HG03565 (cell line): ENCODE results near the gene PLCL1.
"Not testable (repeated sequence)": the region's sequence is repeated elsewhere in the genome, so short reads cannot be mapped to it uniquely, and the experiment has no call there.

Experiments
- ATAC-seq: cut with Tn5 transposase; IDR thresholded peaks from one replicate; pipeline ENCODE4 v1.9.1; 2021; ENCODE audit warnings: mild to moderate bottlenecking, moderate library complexity; ENCODE audit not compliant: unreplicated experiment

PLCL1 gene

GRCh38 chr2:197809064-197809463 lies 4.7 kb downstream of the PLCL1 start:
- no peak for ATAC-seq

- ATAC-seq: no peak
Measured at GRCh38 chr2:197810016-197810415, 5.6 kb downstream of the PLCL1 start.

- ATAC-seq: no peak
Measured at GRCh38 chr2:197810491-197810890, 6.1 kb downstream of the PLCL1 start.

GRCh38 chr2:197813093-197813787 lies 8.8 kb downstream of the PLCL1 start:
- ATAC-seq: peak; percentile 49

GRCh38 chr2:197814526-197814925 lies 10.1 kb downstream of the PLCL1 start:
- no peak for ATAC-seq

GRCh38 chr2:197821550-197822289 lies 17.3 kb downstream of the PLCL1 start:
- ATAC-seq: no peak

GRCh38 chr2:197822333-197822732 lies 17.9 kb downstream of the PLCL1 start:
- ATAC-seq: no peak

- no peak for ATAC-seq
Measured at GRCh38 chr2:197827618-197828017, 23.2 kb downstream of the PLCL1 start.

GRCh38 chr2:197828464-197829135 lies 24.2 kb downstream of the PLCL1 start:
- no peak for ATAC-seq

- ATAC-seq: not testable (repeated sequence)
Measured at GRCh38 chr2:197834771-197835170, 30.4 kb downstream of the PLCL1 start.

GRCh38 chr2:197835293-197835692 lies 30.9 kb downstream of the PLCL1 start:
- ATAC-seq: no peak

- peak; percentile 98 for ATAC-seq
Measured at GRCh38 chr2:197838036-197838435, 33.6 kb downstream of the PLCL1 start.

GRCh38 chr2:197838579-197838978 lies 34.2 kb downstream of the PLCL1 start:
- ATAC-seq: no peak

GRCh38 chr2:197839327-197839726 lies 34.9 kb downstream of the PLCL1 start:
- no peak for ATAC-seq

GRCh38 chr2:197839856-197840255 lies 35.5 kb downstream of the PLCL1 start:
- no peak for ATAC-seq

- ATAC-seq: no peak
Measured at GRCh38 chr2:197846128-197846527, 41.7 kb downstream of the PLCL1 start.

- no peak for ATAC-seq
Measured at GRCh38 chr2:197846777-197847176, 42.4 kb downstream of the PLCL1 start.

GRCh38 chr2:197847651-197848401 lies 43.4 kb downstream of the PLCL1 start:
- ATAC-seq: no peak

- ATAC-seq: no peak
Measured at GRCh38 chr2:197848602-197849001, 44.2 kb downstream of the PLCL1 start.

GRCh38 chr2:197850882-197851450 lies 46.6 kb downstream of the PLCL1 start:
- no peak for ATAC-seq

- no peak for ATAC-seq
Measured at GRCh38 chr2:197851451-197851850, 47.1 kb downstream of the PLCL1 start.
